Trophoblast cell (in vitro differentiated cells and primary cell): Measurements from ENCODE around the gene NTM.

Experiments
- DNase-seq, 2 donors: peaks; one replicate each; pipeline ENCODE4 v3.0.0-alpha.2; 2016
- H2AFZ ChIP-seq: 2 replicates; pipeline ENCODE4 v1.6.1; 2013; ENCODE audit warnings: low read length, moderate library complexity, mild to moderate bottlenecking; ENCODE audit not compliant: insufficient read depth, poor library complexity
- H2AK5ac ChIP-seq: 2 replicates; pipeline ENCODE4 v1.6.1; 2013; ENCODE audit warnings: mild to moderate bottlenecking, low read length
- H2BK120ac ChIP-seq: 2 replicates; pipeline ENCODE4 v1.6.1; 2013; ENCODE audit warnings: low read length, mild to moderate bottlenecking, moderate library complexity; ENCODE audit not compliant: insufficient read depth, poor library complexity
- H2BK12ac ChIP-seq: 2 replicates; pipeline ENCODE4 v1.6.1; 2013; ENCODE audit warnings: mild to moderate bottlenecking, low read length, moderate library complexity
- H2BK5ac ChIP-seq: 2 replicates; pipeline ENCODE4 v1.6.1; 2013; ENCODE audit warnings: low read length, low read depth, moderate library complexity, mild to moderate bottlenecking; ENCODE audit not compliant: poor library complexity
- H3K14ac ChIP-seq: 2 replicates; pipeline ENCODE4 v1.6.1; 2013; ENCODE audit warnings: mild to moderate bottlenecking, low read length
- H3K18ac ChIP-seq: 2 replicates; pipeline ENCODE4 v1.6.1; 2013; ENCODE audit warnings: mild to moderate bottlenecking, low read length
- H3K23ac ChIP-seq: 2 replicates; pipeline ENCODE4 v1.6.1; 2013; ENCODE audit warnings: low read length
- H3K27ac ChIP-seq: 2 replicates; pipeline ENCODE4 v1.5.1; 2013; ENCODE audit warnings: low read depth, mild to moderate bottlenecking, inconsistent platforms, low read length, moderate library complexity
- H3K27me3 ChIP-seq: 2 replicates; pipeline ENCODE4 v1.6.1; 2013; ENCODE audit warnings: inconsistent platforms, mild to moderate bottlenecking, low read length, moderate library complexity; ENCODE audit not compliant: insufficient read depth
- H3K36me3 ChIP-seq, 2 experiments: 1 replicate in 1 of 2; 2 replicates in 1 of 2; pipeline ENCODE4 v1.6.1; 2013; ENCODE audit warnings: low read length in 2 of 2, mild to moderate bottlenecking in 2 of 2, moderate library complexity in 1 of 2; ENCODE audit not compliant: insufficient read depth in 2 of 2, control insufficient read depth in 1 of 2
- H3K4ac ChIP-seq: 2 replicates; pipeline ENCODE4 v1.6.1; 2013; ENCODE audit warnings: low read depth, mild to moderate bottlenecking, low read length, moderate library complexity
- H3K4me1 ChIP-seq, 2 experiments: 1 replicate in 1 of 2; 2 replicates in 1 of 2; pipeline ENCODE4 v1.6.1; 2013; ENCODE audit warnings: low read length in 2 of 2, mild to moderate bottlenecking in 2 of 2, moderate library complexity in 1 of 2; ENCODE audit not compliant: insufficient read depth in 2 of 2, control insufficient read depth in 1 of 2
- H3K4me2 ChIP-seq: 2 replicates; pipeline ENCODE4 v1.6.1; 2013; ENCODE audit warnings: inconsistent platforms, mild to moderate bottlenecking, low read length, moderate library complexity
- H3K4me3 ChIP-seq: 2 replicates; pipeline ENCODE4 v1.5.1; 2013; ENCODE audit warnings: mild to moderate bottlenecking, low read depth, low read length, inconsistent platforms
- H3K79me1 ChIP-seq: one replicate; pipeline ENCODE4 v1.6.1; 2013; ENCODE audit warnings: low read length
- H3K79me2 ChIP-seq: 2 replicates; pipeline ENCODE4 v1.6.1; 2013; ENCODE audit warnings: low read length, mild to moderate bottlenecking; ENCODE audit not compliant: control insufficient read depth, insufficient read depth, poor library complexity
- H3K9ac ChIP-seq: 2 replicates; pipeline ENCODE4 v1.6.1; 2013; ENCODE audit warnings: mild to moderate bottlenecking, low read length
- H3K9me3 ChIP-seq: 2 replicates; pipeline ENCODE4 v1.6.1; 2013; ENCODE audit warnings: low read depth, mild to moderate bottlenecking, control low read depth, inconsistent platforms, low read length; ENCODE audit not compliant: insufficient read depth
- H4K12ac ChIP-seq: 2 replicates; pipeline ENCODE4 v1.6.1; 2013; ENCODE audit warnings: low read depth, mild to moderate bottlenecking, low read length, moderate library complexity
- H4K8ac ChIP-seq: 2 replicates; pipeline ENCODE4 v1.6.1; 2013; ENCODE audit warnings: low read depth, mild to moderate bottlenecking, low read length, moderate library complexity
- H4K91ac ChIP-seq: one replicate; pipeline ENCODE4 v1.6.1; 2013; ENCODE audit warnings: low read depth, mild to moderate bottlenecking, low read length, moderate library complexity
- WGBS: extraction: QIAGEN DNeasy Blood & Tissue Kit; methylation state at CpG from one replicate; pipeline ENCODE4 v1.1.7; 2013; ENCODE audit warnings: missing lambda C conversion rate; ENCODE audit not compliant: insufficient read length, insufficient coverage; ENCODE audit errors: extremely low coverage; 5-methylcytosine and 5-hydroxymethylcytosine counted together

Gene NTM

DNA sequence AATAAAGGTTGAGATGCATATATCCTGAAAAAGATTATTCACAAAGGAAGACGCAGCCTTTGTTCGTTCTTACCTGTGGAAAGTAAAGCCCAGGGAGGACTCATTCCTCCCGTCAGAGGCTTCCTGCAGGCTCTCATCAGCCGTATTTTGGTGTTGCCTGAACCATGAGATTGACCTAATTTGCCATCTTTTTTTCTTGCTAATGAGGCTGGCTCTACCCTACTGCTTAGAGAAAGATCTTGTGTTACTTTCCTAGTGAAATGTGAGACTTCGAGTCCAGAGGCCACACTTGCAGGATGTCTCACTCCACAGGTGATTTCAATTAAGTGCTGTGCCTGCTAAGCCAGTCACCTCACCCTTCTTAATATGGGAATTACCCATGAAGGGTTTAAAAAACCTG lies 269.9 kb downstream of the NTM start:
- H3K4me1 ChIP-seq, result no peaks in the 10 kb centered on the region
- H2BK12ac ChIP-seq, result no peak overlapping the region
- H3K27me3 ChIP-seq, result no peaks in the 10 kb centered on the region
- peaks cover 3% of the 10 kb centered on the region for H3K9me3 ChIP-seq
- H3K27ac ChIP-seq, result no peak overlapping the region
- H3K79me2 ChIP-seq, result no peaks in the 10 kb centered on the region
- no peak overlapping the region for H2AK5ac ChIP-seq
- H2AFZ ChIP-seq, result no peak overlapping the region
- no peak overlapping the region for H3K23ac ChIP-seq
- H4K12ac ChIP-seq, result no peak overlapping the region
- H3K18ac ChIP-seq, result no peak overlapping the region
- no CpG with 5 or more reads among the region's 5 CpGs for WGBS
- no peaks in the 10 kb centered on the region for H3K79me1 ChIP-seq
- no peak overlapping the region for H3K9ac ChIP-seq
- H2BK120ac ChIP-seq, result no peak overlapping the region
- H4K91ac ChIP-seq, result no peak overlapping the region
- H3K4me3 ChIP-seq, result no peak overlapping the region
- H4K8ac ChIP-seq, result no peak overlapping the region
- H3K36me3 ChIP-seq, result no peaks in the 10 kb centered on the region
- H3K14ac ChIP-seq, result no peak overlapping the region
- no peak overlapping the region for H3K4me2 ChIP-seq
- no peak overlapping the region for H3K4ac ChIP-seq
- DNase-seq, result no peak
- H2BK5ac ChIP-seq, result no peak overlapping the region

DNA sequence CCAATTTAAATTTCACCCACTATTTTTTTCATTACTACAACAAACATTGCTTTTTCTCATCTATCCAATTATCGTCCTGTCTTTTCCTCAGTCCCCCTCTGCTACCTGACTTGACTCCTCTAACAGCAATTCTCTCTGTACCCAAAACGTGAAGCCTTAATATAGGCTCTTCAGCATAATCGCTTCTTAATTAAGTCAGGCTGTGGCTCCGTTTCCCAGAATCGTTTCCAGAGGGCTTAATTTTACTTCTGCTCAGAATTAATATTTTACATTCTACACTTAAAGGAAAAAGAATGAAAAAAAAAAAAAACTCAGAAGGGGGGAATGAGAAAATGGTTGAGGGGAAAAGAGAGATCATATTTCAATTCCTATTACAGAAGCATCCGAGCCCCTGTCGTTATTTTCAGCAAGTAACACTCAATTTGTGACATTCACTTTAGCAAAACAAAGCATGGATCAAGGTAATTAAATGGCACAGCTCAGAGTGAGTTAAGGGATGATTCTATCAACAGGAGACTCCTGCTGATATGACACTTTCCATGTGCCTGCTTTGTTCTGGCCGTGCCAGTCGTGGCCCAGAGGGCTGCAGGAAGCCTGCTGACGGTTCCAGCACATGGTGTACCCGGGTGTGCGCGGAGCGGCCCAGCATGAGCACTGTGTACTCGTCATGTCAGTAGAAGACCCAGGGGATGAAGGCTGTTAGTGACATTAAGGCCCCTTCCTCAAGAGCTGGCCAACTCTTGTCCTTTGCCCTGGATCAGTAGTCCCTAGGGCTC lies 272.5 kb downstream of the NTM start:
- Histone ChIP-seq H3K36me3 (no peaks in the 10 kb centered on the region), H3K4ac (no peak overlapping the region), H3K9ac (no peak overlapping the region), H4K8ac (no peak overlapping the region), H2AFZ (no peak overlapping the region), H3K14ac (no peak overlapping the region), H3K9me3 (peaks cover 2% of the 10 kb centered on the region), H4K91ac (no peak overlapping the region), H3K27me3 (no peaks in the 10 kb centered on the region), H3K79me2 (no peaks in the 10 kb centered on the region), H3K23ac (peak overlapping the region; percentile 82), H3K27ac (no peak overlapping the region), H3K79me1 (no peaks in the 10 kb centered on the region), H2BK12ac (no peak overlapping the region), H3K4me3 (no peak overlapping the region), H2BK120ac (no peak overlapping the region), H3K4me1 (no peaks in the 10 kb centered on the region), H3K4me2 (no peak overlapping the region), H2AK5ac (no peak overlapping the region), H2BK5ac (no peak overlapping the region), H4K12ac (no peak overlapping the region), H3K18ac (no peak overlapping the region)
- 94% methylated on average over 1 of the region's 15 CpGs for WGBS
- no peak for DNase-seq

DNA sequence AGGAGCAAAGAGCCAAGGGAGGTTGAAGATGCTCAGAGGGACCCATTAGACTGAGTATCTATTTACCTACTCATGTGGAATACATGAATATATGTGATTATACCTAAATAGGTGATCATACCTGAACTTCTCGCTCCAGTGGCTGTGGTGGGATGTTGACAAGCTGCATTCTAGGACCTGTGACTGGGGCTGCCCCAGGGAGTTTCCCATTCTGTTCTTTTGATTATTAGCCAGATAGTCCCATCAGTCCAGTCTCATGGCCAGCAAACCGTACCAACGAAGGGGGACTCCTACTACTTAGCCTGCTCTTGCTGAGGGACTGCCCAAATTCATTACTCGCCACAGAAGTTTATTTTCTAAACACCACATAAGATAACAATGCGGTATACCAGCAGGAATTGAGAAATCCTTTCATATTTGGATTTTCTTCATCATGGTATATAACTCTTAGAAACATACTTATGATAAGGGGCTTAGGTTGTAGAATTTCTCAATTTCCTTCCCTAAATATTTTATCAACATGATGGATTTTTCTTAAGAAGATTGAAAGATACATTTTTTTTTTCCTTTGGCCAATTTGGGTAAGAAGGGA lies 273.9 kb downstream of the NTM start:
- no peak overlapping the region for H2BK5ac ChIP-seq
- no peaks in the 10 kb centered on the region for H3K36me3 ChIP-seq
- no peaks in the 10 kb centered on the region for H3K27me3 ChIP-seq
- no peak overlapping the region for H4K12ac ChIP-seq
- H2AFZ ChIP-seq, result no peak overlapping the region
- H3K9ac ChIP-seq, result no peak overlapping the region
- H3K79me2 ChIP-seq, result no peaks in the 10 kb centered on the region
- peak in 1 of 2 donors; percentile 26 for DNase-seq
- no peak overlapping the region for H3K4ac ChIP-seq
- no peak overlapping the region for H2AK5ac ChIP-seq
- H4K8ac ChIP-seq, result no peak overlapping the region
- H3K4me3 ChIP-seq, result no peak overlapping the region
- no peak overlapping the region for H3K18ac ChIP-seq
- WGBS, result no CpG with 5 or more reads among the region's 5 CpGs
- peaks cover 2% of the 10 kb centered on the region for H3K9me3 ChIP-seq
- no peaks in the 10 kb centered on the region for H3K4me1 ChIP-seq
- no peak overlapping the region for H3K4me2 ChIP-seq
- no peak overlapping the region for H3K14ac ChIP-seq
- H3K79me1 ChIP-seq, result no peaks in the 10 kb centered on the region
- no peak overlapping the region for H2BK120ac ChIP-seq
- no peak overlapping the region for H4K91ac ChIP-seq
- no peak overlapping the region for H3K23ac ChIP-seq
- no peak overlapping the region for H3K27ac ChIP-seq
- no peak overlapping the region for H2BK12ac ChIP-seq

DNA sequence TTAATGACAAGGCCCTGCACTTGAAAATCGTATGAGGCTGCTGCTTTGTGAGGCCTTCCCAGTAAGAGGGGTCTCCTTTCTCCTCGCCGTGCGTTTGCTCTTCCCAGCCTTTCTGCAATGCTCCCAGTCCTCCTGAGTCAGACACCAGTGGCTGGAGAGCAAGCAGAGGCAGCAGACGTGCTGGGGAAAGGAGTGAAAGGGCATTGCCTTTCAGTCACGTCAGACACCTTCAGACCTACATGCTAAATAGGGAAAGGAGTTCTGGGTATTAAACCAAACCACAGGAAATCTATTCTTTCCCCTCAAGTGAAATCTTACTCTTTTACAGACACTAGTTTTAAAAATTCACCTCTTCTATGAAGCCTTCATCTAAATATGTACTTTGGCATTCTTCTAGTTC lies 274.8 kb downstream of the NTM start:
- no peaks in the 10 kb centered on the region for H3K79me2 ChIP-seq
- no peak overlapping the region for H2BK12ac ChIP-seq
- no peak overlapping the region for H3K14ac ChIP-seq
- H3K4me2 ChIP-seq, result no peak overlapping the region
- no peak overlapping the region for H3K4me3 ChIP-seq
- H3K27me3 ChIP-seq, result no peaks in the 10 kb centered on the region
- no peak overlapping the region for H4K12ac ChIP-seq
- no peaks in the 10 kb centered on the region for H3K4me1 ChIP-seq
- H4K8ac ChIP-seq, result no peak overlapping the region
- H3K4ac ChIP-seq, result no peak overlapping the region
- no peak overlapping the region for H3K27ac ChIP-seq
- no peak overlapping the region for H2AK5ac ChIP-seq
- no CpG with 5 or more reads among the region's 6 CpGs for WGBS
- no peak for DNase-seq
- H3K36me3 ChIP-seq, result no peaks in the 10 kb centered on the region
- H3K18ac ChIP-seq, result no peak overlapping the region
- no peaks in the 10 kb centered on the region for H3K79me1 ChIP-seq
- no peak overlapping the region for H4K91ac ChIP-seq
- peaks cover 2% of the 10 kb centered on the region for H3K9me3 ChIP-seq
- no peak overlapping the region for H3K9ac ChIP-seq
- no peak overlapping the region for H2BK5ac ChIP-seq
- H2AFZ ChIP-seq, result no peak overlapping the region
- no peak overlapping the region for H2BK120ac ChIP-seq
- no peak overlapping the region for H3K23ac ChIP-seq
